ENCODE results near the gene RBPMS2. TPM values are rescaled to one million over a fixed set of nuclear protein-coding genes. Genes with fewer than 3 reads are reported as not detected.

Gene RBPMS2
- total and polyA plus RNA-seq, 2 of the 4 experiments (the other 2 are of a cell fraction): 2.8 TPM; not detected in 1

DNA sequence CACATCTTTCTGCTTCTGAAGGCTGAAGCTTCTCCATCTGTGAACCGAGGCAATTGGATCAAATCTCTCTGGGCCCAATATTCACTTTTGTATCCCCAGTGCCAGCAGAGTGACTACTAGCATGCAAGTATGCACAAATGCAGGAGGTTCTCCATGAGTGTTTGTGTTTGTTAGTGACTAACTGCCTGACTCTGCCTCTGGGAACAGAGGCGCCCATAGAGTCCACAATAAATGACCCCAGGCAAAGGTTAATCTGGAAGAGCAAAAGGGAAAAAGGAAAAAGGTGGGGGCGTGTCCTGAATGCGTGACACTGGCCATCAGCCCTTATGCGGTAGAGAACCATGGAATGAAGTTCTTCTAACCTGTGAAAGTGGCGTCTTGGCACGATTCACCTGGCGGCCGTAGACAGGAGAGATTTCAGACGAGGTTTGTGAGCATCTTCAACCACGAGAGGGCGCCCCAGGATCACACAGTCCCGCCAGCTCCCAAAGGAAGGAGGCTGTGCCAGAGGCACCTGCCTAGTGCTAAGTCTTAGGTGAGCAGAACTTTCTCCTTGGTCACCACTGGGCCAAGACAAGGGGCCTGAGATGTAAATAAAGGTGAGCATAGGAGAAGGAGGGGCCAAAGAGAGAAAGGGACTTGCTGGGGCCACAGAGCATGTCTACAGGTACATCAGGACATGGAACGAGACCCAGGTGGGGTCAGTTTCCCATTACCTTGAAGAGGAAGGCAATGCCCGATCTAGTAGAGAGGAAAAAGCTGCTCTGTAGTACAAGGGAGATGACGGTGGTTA is 44.2 kb downstream of the RBPMS2 start (continued):
- TF ChIP-seq RCOR1 (IDR thresholded peaks at IDR 0.05; ENCODE audit: insufficient replicate concordance, low read length) (no peak), RAD21 (IDR thresholded peaks at IDR 0.05; ENCODE audit: low read length) (peak; percentile 96)

GRCh38 chr15:64730151-64730550 is 45.2 kb downstream of the RBPMS2 start:
- H3K27me3 ChIP-seq (ENCODE audit: control insufficient read depth, insufficient read depth, low read length): no peaks in the 10 kb centered on the region
- H2BK15ac ChIP-seq (ENCODE audit: low read depth, low read length): no peak overlapping the region
- no peak overlapping the region for H4K91ac ChIP-seq (ENCODE audit: insufficient read depth, low read depth, low read length)
- H3K14ac ChIP-seq (replicated peaks; ENCODE audit: low read depth, low read length): no peak overlapping the region
- no peak for ATAC-seq (ENCODE audit: low read depth)
- CTCF ChIA-PET: interaction anchor here (1.8 kb wide), 1 partner anchor 80 kb away, joined by 9 read pairs; no protein-coding TSS in a partner anchor
- H3K4me1 ChIP-seq (ENCODE audit: control insufficient read depth, insufficient read depth, low read length): no peaks in the 10 kb centered on the region
- BruUV-seq (replicated peaks): no TSS peak
- H4K20me1 ChIP-seq (ENCODE audit: insufficient read depth, low read length): no peaks in the 10 kb centered on the region
- in situ Hi-C loops (cut with MboI; ENCODE audit: low sequenced_read_pairs): loop anchor here (5.0 kb wide), 2 partner anchors 82 to 177 kb away; no protein-coding TSS in a partner anchor
- H3K4me2 ChIP-seq (ENCODE audit: low read depth, low read length): no peak overlapping the region
- intact Hi-C loops (cut with micrococcal nuclease): loop anchor here (5.0 kb wide), 1 partner anchor 302 kb away; no protein-coding TSS in a partner anchor
- no peak overlapping the region for H2BK20ac ChIP-seq (ENCODE audit: low read depth, low read length)
- dilution Hi-C loops (cut with HindIII; ENCODE audit: low sequenced_read_pairs, unreplicated experiment): no loop called here
- no peak overlapping the region for H2BK120ac ChIP-seq (ENCODE audit: low read depth, low read length)
- H2AK9ac ChIP-seq (replicated peaks; ENCODE audit: low read depth, low read length, poor library complexity): no peak overlapping the region
- TF ChIP-seq BHLHE40 (IDR thresholded peaks at IDR 0.05; ENCODE audit: low read depth, low read length): no peak
- no peak for TF ChIP-seq POLR2A (IDR thresholded peaks at IDR 0.05; ENCODE audit: low read depth, low read length)
- no peak for TF ChIP-seq RFX5 (IDR thresholded peaks at IDR 0.05; ENCODE audit: low read depth, low read length)
- TF ChIP-seq MXI1 (IDR thresholded peaks at IDR 0.05; ENCODE audit: borderline replicate concordance, low read depth, low read length): no peak
- H2BK5ac ChIP-seq (ENCODE audit: low read depth, low read length, poor library complexity, severe bottlenecking): no peak overlapping the region
- no peak for DNase-seq
- no peak overlapping the region for H2AFZ ChIP-seq (replicated peaks; ENCODE audit: low read length, poor library complexity)
- no peak overlapping the region for H3K18ac ChIP-seq (ENCODE audit: low read depth, low read length)
- H3K9ac ChIP-seq (ENCODE audit: low read depth, low read length): no peak overlapping the region
- H3K56ac ChIP-seq (ENCODE audit: extremely low read depth, insufficient read depth, low read length): no peak overlapping the region
- H2AK5ac ChIP-seq (ENCODE audit: low read depth, low read length): no peak overlapping the region
- H3K36me3 ChIP-seq (ENCODE audit: control insufficient read depth, insufficient read depth, low read length): no peaks in the 10 kb centered on the region
- POLR2A ChIA-PET (ENCODE audit: unreplicated experiment): no interaction called here
- H3K27ac ChIP-seq (ENCODE audit: insufficient read depth, low read length): no peak overlapping the region
- no peak overlapping the region for H4K5ac ChIP-seq (ENCODE audit: low read depth, low read length)
- no peak overlapping the region for H4K8ac ChIP-seq (ENCODE audit: low read depth in 2 of 2, low read length in 2 of 2)
- no peak overlapping the region for H3K23ac ChIP-seq (ENCODE audit: low read depth, low read length)
- no peak overlapping the region for H3K4ac ChIP-seq (ENCODE audit: low read depth, low read length)
- WGBS, 2 experiments (ENCODE audit: extremely low coverage in 2 of 2, insufficient read length in 1 of 2): 97% methylated on average over 4 of the region's 5 CpGs; no CpG with 5 or more reads in 1 of the 2 experiments
- no peaks in the 10 kb centered on the region for H3K9me1 ChIP-seq (ENCODE audit: insufficient read depth, low read length)
- H3K4me3 ChIP-seq (ENCODE audit: insufficient read depth, low read depth, low read length): no peak overlapping the region
- no peaks in the 10 kb centered on the region for H3K79me1 ChIP-seq (ENCODE audit: low read depth in 1 of 2, low read length in 2 of 2)
- no peaks in the 10 kb centered on the region for H3K9me3 ChIP-seq (ENCODE audit: control insufficient read depth, insufficient read depth, low read length)

Data from IMR-90 (cell line).